Stimulated activated CD8-positive, alpha-beta memory T cell treated with anti-CD3 and anti-CD28 coated beads, Interleukin-4, amount 100 ng/mL, for 1 hour (primary cell): ENCODE data around the gene POU6F2.
"Not testable (repeated sequence)": the region's sequence is repeated elsewhere in the genome, so short reads cannot be mapped to it uniquely, and the experiment has no call there.

Source experiments
- DNase-seq, 2 donors: peaks; one replicate each; pipeline ENCODE4 v3.0.0-alpha.2; 2020; ENCODE audit warnings: low read depth in 2 of 2, low spot score in 1 of 2

Gene POU6F2

GRCh38 chr7:38992203-38992602 lies 14.5 kb downstream of the POU6F2 start:
- no peak for DNase-seq

DNA sequence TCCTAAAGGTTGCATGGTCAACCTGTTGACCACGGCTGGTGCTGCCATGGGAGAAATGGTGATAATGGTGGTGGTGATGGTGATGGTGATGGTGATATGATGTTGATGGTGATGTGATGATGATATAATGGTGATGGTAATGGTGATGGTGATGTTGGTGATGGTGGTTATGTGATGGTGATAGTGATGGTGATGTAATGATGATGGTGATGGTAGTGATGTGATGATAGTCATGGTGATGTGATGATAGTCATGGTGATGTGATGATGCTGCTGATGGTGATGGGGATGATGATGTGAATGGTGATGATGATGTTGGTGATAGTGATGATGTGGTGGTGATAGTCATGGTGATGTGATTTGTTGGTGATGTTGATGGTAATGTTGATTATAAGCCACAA lies 23.9 kb downstream of the POU6F2 start:
- no peak for DNase-seq

GRCh38 chr7:39002755-39003154 lies 25.0 kb downstream of the POU6F2 start:
- DNase-seq = no peak

DNA sequence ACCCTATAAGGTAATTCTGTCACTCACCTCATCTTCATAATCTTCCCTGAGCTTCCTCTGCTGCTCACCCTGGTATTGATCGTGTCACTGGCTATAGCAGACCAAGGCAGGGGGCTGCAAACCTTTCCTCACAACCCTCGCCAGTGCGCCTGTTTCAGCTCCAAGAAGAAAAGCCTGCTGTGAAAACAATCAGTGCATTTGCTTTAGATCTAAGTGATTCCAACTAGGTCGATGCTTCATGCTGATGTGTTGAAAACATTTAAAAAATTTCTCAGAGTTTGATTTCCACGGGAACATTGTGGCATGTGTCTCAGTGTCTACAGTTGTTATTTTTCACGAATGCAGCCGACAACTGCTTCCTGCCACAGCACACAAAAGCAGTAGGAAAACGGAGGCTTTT lies 27.3 kb downstream of the POU6F2 start:
- no peak for DNase-seq

DNA sequence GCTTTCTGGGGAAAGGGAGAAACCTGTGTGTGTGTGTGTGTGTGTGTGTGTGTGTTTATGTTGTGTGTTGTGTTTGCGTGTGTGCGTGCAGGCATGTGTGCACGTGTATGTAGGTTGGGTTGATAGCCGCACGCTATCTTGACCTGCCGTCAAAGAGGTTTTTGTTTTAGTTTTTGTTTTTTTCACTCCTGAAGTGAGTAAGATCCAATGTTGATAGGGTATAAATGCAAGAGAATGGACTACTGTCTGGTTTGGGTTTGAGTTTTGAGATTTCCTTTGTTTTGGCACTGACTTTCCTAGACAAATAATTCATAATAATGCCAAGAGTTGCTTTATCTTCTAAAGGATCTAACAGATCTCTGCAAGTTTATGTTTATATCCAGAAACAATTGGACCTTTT lies 27.8 kb downstream of the POU6F2 start:
- DNase-seq = no peak

DNA sequence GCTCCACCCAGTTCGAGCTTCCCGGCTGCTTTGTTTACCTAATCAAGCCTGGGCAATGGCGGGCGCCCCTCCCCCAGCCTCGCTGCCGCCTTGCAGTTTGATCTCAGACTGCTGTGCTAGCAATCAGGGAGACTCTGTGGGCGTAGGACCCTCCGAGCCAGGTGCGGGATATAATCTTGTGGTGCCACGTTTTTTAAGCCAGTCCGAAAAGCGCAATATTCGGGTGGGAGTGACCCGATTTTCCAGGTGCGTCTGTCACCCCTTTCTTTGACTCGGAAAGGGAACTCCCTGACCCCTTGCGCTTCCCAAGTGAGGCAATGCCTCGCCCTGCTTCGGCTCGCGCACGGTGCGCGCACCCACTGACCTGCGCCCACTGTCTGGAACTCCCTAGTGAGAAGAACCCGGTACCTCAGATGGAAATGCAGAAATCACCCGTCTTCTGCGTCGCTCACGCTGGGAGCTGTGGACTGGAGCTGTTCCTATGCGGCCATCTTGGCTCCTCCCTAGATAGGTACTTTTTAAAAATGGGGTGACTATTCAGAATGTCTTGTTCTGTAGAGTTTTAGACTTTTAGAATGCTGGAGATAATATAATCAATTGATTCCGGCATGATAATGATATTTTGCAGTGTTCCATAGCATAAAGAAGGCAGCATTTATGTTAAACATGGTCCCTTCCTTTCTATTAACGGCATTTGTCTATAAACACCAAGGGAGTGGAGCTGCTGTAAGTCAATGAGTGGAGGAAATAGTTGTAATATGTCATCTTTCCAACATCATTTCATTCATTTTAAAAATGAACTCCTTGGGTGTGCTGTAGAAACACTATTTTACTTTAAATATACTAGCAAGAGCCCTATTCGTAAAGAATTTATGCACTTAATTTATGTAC lies 35.6 kb downstream of the POU6F2 start:
- not testable (repeated sequence) for DNase-seq

- DNase-seq = no peak
Measured at GRCh38 chr7:39016609-39017008, 38.9 kb downstream of the POU6F2 start.

DNA sequence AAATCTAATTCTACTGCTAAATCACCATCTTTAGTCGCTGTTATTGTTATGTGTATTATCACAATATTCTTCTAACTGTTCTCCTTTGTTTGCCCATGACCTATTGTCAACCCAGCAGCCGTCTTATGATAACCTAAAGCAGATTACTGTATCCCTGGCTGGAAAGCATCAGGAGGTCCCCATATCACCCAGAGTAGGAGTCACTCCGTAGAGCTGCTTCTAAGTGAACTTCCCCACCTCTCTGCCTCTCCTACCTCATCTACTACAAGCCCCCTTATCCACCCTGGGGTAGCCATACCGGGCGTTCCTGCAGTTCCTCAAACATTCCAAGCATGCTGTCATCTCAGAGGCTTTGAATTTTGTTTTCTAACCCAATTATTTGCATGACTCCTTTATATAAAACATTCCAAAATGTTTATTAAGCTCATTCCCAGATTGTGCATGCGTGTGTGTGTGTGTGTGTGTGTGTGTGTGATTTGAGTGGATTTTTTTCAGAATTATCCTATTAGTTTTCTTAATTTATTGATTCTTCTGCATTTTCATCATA lies 39.7 kb downstream of the POU6F2 start:
- DNase-seq = no peak

DNA sequence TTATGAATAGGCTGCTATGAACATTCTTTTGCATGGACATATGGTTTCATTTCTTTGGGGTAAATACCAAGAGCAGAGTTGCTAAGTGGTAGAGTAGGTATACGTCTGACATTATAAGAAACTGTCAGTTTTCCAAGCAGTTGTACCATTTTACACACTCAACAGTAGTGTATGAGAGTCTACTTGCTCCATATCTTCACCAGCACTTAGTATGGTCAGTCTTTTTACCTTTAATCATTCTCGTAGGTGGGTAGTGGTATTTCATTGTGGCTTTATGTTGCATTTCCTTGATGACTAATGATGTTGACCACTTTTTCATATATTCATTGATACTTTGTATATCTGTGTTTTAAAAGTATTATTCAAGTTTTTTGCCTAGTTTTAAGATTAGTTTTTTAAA lies 45.1 kb downstream of the POU6F2 start:
- no peak for DNase-seq

DNA sequence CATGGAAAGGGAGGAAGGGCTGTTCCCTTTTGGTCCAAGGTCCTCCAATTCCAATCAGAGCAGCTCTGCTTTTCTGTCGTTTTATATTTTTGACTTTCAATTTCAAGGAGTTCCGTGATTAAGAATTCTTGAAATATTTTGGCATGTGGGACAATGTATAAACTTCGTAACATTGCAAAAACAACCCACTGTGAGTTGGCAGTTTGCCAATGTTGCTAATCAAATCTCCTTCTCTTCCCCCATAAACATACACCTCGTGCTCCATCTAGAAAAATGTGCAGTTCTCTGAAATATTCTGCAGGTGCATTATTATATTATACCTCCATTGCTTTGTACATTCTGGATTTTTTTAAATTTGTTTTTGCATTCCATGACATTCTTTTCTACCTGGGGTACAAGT lies 49.8 kb downstream of the POU6F2 start:
- DNase-seq = no peak

DNA sequence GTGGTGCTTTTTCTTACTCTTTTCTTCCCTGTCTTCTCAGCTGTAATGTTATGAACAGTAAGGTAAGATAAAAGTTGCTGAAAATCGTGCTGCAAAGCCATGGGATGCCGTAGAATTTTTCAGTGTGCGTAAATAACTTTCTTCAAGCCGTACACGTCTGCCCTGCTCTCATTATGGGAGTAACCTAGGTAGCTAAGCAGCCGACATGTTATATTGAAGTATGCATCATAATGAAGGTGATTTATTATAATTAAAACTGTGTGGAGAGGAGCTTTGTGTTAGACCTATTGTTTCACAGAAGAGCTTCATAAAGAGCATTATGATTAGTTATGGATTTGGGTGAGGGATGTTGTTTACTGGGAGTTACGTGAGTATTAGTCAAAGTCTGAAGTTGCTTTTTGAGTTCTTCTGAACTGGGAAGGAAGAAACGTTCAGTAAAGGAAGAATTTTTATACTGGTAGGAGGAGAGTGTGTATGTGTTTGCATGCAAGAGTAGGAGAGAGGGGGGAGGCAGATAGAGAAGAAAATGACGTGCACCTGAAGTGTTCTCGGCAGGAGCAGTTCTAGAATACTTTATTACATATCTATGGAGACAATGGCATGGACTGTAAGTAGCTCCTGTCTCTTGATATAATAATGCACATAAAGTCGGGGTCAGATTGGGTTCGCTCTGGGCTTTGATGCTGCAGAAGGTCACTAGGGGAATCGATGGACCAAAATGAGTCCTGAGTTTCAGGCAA lies 56.3 kb downstream of the POU6F2 start:
- DNase-seq = no peak

- DNase-seq = no peak
Measured at GRCh38 chr7:39035156-39035555, 57.4 kb downstream of the POU6F2 start.

DNA sequence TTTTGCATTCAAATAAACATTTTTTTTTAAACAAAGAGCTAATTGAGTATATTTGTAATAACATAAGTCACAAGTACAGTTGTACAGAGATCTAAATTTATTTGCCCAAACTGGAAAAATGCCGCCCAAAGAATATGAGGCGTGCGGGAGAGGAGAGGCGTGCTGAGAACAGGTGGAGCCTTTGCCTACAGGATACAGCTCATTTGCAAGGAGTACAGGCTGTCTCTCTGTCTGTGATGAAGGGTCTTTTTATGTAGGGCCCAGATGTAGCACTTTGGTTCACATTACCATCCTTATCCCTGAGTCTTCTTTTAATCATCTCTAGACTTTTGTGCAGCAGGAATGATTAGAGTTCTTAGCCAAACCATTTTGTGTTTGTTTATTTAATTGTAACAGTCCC lies 58.2 kb downstream of the POU6F2 start:
- no peak for DNase-seq

DNA sequence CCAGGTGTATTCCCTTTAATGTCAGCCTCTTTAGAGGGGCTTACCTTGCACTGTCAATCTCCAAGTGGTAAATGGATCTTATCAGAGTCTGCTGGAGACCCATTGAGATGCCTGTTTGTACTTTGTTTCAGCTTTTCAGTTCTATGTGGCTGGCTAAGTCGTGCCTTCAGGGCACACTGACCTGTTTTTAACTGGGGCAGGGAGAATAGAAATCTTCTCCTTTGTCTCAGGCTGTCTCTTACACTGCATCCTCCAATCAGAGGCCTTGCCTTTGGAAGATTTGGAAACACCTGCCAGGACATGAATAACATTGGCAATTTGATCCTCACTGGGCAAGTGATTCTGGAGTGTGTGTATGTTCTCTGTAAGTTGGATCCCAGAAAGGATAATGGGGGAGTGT lies 65.0 kb downstream of the POU6F2 start:
- no peak for DNase-seq

GRCh38 chr7:39043531-39043930 lies 65.8 kb downstream of the POU6F2 start:
- DNase-seq = no peak

- DNase-seq = no peak
Measured at GRCh38 chr7:39044489-39044888, 66.8 kb downstream of the POU6F2 start.

- no peak for DNase-seq
Measured at GRCh38 chr7:39045231-39045630, 67.5 kb downstream of the POU6F2 start.

GRCh38 chr7:39051279-39051678 lies 73.6 kb downstream of the POU6F2 start:
- no peak for DNase-seq

DNA sequence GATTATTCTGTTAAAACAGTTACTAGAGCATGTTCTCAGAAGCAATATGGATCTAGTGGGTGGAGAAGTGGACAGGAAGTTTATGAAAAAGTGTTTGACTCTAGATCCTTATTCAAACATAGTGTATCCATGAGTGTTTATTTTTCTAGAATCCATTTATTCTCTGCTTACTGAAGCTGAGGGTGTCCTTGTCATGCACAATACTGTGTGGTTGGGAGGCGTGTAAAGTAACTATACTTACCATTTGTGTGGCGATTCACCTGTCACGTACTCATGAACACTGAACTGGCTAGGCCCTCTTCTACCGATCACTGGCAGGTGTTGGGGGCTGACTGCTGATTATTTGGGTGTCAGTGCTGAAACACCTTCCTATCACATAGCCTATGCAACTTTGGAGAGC lies 74.0 kb downstream of the POU6F2 start:
- no peak for DNase-seq

DNA sequence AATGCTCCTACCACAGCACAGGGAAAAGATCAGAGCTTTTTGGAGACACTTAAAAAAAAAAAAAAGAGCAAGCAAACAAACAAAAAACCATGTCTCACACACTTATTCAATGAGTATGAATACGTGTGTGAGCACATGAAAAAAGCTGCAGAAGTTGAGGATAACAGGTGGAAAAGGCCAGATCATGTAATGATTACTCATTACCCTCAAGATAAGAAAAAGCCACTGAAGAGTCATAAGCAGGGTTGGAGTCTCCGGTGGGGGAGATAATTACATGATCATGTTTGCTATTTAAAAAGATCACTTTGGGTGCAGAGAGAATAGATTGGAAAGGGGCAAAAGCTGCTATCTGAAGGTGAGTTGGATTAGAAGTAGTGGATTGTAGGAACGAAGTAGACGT lies 77.0 kb downstream of the POU6F2 start:
- DNase-seq = no peak

GRCh38 chr7:39056153-39056552 lies 78.4 kb downstream of the POU6F2 start:
- no peak for DNase-seq

DNA sequence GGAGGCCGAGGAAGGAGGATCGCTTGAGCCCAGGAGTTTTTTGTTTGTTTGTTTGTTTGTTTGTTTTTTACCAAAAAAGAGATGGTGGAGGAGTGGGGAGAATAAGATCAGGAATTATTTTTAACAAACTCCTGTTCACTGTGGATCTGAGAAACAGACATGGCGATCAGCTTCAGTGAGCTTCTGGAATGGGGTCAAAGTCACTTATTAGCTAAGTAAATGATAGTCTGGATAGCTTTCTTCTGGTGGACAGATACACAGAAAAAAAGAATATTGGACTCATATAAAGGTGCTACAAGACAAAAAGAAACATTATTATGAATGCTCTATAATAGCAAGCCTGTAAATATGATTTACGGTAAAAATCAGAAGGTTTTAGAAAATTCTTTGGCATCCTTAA lies 85.1 kb downstream of the POU6F2 start:
- no peak for DNase-seq
